Liver (tissue), 2 donors: ENCODE data around the gene HSPG2.

Experiments
- CTCF ChIP-seq: fragments of 150-350 bp; IDR thresholded peaks from 2 replicates; pipeline ENCODE4 v1.5.1; 2017; ENCODE audit warnings: improper control_type of control experiment, low read depth, low read length; ENCODE audit not compliant: missing input control
- MAX ChIP-seq: IDR thresholded peaks from 2 replicates; pipeline ENCODE4 v1.6.1; 2016; ENCODE audit warnings: antibody characterized with exemption
- donor health status: healthy.

- no peak for TF ChIP-seq CTCF
- TF ChIP-seq MAX, result no peak
Observed at GRCh38 chr1:21813542-21813941, 123.6 kb downstream of the HSPG2 start.
